CD4-positive, alpha-beta T cell treated with Interleukin-6 at 100 ng/mL for 8 hours (primary cell): ENCODE results near the gene KCNMA1.

Source experiments
- DNase-seq: peaks from one replicate; pipeline ENCODE4 v3.0.0-alpha.2; 2020; ENCODE audit warnings: mixed read lengths, low spot score

Gene KCNMA1

GRCh38 chr10:76830218-76830617 is 807.4 kb downstream of the KCNMA1 start:
- DNase-seq: no peak

DNA sequence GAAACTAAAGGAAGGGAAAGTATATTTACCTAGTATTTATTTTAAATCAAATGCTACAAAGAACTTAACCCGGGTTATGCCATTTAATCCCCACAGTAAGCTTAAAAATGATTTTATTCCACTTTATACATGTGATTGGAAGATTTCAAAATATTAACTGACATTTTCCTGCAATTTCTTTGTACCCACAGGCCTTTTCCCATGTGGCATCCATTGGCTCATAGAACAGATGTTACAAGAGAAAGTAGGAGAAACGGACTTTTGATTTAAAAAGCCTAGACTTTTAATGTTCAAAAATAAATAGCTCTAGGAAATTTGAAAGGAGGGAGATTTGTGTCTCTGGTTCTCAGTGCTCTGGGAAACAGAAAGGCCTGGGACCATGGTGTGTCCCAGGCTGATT is 807.9 kb downstream of the KCNMA1 start:
- DNase-seq: no peak
